ENCODE measurements around the gene OBP2B.
"Not testable (repeated sequence)": the region's sequence is repeated elsewhere in the genome, so short reads cannot be mapped to it uniquely, and the experiment has no call there.

The OBP2B gene

DNA sequence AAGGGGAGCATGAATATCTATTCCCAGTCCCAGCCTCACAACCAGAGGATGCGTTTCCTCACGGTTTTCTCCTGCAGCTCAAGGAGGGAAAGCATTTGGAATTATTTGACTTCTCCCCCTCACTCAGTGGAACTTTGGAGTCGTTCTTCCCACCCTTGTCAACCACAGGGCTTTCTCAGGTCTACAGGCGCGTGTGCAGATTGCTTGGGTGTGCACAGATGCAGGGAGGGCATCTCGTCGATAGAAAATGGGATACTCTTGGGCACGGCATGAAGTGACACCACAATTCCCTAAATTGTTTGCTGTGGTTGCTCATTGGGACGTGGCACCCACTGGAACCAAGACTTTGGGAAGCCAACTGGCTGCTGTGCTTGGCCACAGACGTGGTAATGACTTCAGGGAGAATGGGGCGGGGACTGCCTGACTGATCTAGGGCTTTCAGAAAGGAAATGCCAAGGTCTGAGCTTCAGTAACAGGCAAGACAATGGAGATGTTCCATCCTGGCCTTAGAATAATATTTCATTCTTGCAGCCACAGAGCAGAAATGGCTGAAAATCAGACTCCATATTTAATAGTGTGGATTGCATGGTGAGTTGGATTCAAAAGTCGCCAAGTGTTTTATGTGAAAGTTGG, 12.2 kb upstream of the OBP2B start:
- Histone ChIP-seq H3K4me1 (ENCODE audit: control extremely low read depth in 1 of 4, control insufficient read depth in 4 of 4, insufficient read depth in 4 of 4, low read length in 3 of 4) (peaks cover 0 to 9% (median 2%) of the 10 kb centered on the region in 4 experiments), H3K36me3 (ENCODE audit: control insufficient read depth in 4 of 4, insufficient read depth in 4 of 4, low read length in 3 of 4) (no peaks in the 10 kb centered on the region), H3K4me3 (ENCODE audit: control insufficient read depth in 1 of 7, extremely low read depth in 1 of 7, insufficient read depth in 4 of 7, low read depth in 2 of 7, low read length in 6 of 7) (no peak overlapping the region), H3K27me3 (replicated peaks in 2 of 5; ENCODE audit: control insufficient read depth in 4 of 5, insufficient read depth in 5 of 5, low read length in 4 of 5) (peaks cover 0 to 17% (median 0%) of the 10 kb centered on the region in 5 experiments), H3K9me3 (ENCODE audit: control extremely low read depth in 1 of 5, control insufficient read depth in 4 of 5, insufficient read depth in 2 of 5, low read depth in 1 of 5, low read length in 4 of 5) (peaks cover 0 to 1% (median 0%) of the 10 kb centered on the region in 5 experiments), H3K27ac (ENCODE audit: insufficient read depth in 1 of 2, low read depth in 1 of 2, low read length in 2 of 2, poor library complexity in 1 of 2, severe bottlenecking in 2 of 2) (no peak overlapping the region)
- DNase-seq = no peak
- WGBS (ENCODE audit: insufficient coverage) = 91% methylated on average over 6 of the region's 12 CpGs
- ChIA-PET CTCF (no interaction called here), POLR2A (no interaction called here)

GRCh38 chr9:133218049-133218975, 9.3 kb upstream of the OBP2B start:
- H3K9me3 ChIP-seq (ENCODE audit: control extremely low read depth in 1 of 5, control insufficient read depth in 4 of 5, insufficient read depth in 2 of 5, low read depth in 1 of 5, low read length in 4 of 5); H3K27ac ChIP-seq (ENCODE audit: insufficient read depth in 1 of 2, low read depth in 1 of 2, low read length in 2 of 2, poor library complexity in 1 of 2, severe bottlenecking in 2 of 2); DNase-seq; H3K4me3 ChIP-seq (ENCODE audit: control insufficient read depth in 1 of 7, extremely low read depth in 1 of 7, insufficient read depth in 4 of 7, low read depth in 2 of 7, low read length in 6 of 7); H3K4me1 ChIP-seq (ENCODE audit: control extremely low read depth in 1 of 4, control insufficient read depth in 4 of 4, insufficient read depth in 4 of 4, low read length in 3 of 4); POLR2A ChIA-PET; H3K36me3 ChIP-seq (ENCODE audit: control insufficient read depth in 4 of 4, insufficient read depth in 4 of 4, low read length in 3 of 4); CTCF ChIA-PET: not testable (repeated sequence)
- H3K27me3 ChIP-seq (replicated peaks in 2 of 5; ENCODE audit: control insufficient read depth in 4 of 5, insufficient read depth in 5 of 5, low read length in 4 of 5) = peaks cover 0 to 17% (median 0%) of the 10 kb centered on the region in 5 experiments
- WGBS (ENCODE audit: insufficient coverage) = 91% methylated on average over 16 of the region's 19 CpGs

DNA sequence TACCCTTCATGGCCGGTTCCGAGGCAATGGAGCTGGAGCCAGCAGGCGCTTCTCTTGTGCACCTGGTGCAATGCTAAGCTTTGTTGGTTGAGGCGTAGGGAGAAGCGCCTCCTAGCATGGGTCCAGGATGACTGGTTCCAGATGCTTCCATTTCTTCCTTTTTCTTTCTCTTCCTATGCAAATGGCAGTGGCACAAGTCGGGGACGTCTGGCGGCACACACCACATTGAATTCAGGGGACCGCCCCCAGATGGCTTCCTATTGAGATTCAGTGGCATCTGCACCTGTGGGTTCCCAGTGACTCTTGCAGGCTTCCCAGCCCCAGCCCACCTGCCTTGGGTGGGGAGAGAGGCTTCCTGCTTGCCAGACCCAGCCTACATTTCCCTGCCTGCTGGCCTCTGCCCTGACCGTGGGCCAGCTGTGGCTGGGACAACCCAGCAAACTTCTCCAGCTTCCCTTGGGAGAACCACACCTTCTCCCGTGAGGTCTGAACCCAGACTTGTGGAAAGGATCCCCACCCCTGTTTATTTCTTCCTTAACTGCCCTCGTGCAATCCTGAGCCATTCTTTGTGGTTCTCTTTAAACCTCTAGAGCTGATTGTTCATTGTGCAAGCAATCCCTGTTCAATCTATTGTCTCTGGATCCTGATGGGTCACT, 8.4 kb upstream of the OBP2B start:
- CTCF ChIA-PET; H3K4me3 ChIP-seq (ENCODE audit: control insufficient read depth in 1 of 7, extremely low read depth in 1 of 7, insufficient read depth in 4 of 7, low read depth in 2 of 7, low read length in 6 of 7); H3K9me3 ChIP-seq (ENCODE audit: control extremely low read depth in 1 of 5, control insufficient read depth in 4 of 5, insufficient read depth in 2 of 5, low read depth in 1 of 5, low read length in 4 of 5); DNase-seq; POLR2A ChIA-PET; H3K27ac ChIP-seq (ENCODE audit: insufficient read depth in 1 of 2, low read depth in 1 of 2, low read length in 2 of 2, poor library complexity in 1 of 2, severe bottlenecking in 2 of 2); H3K36me3 ChIP-seq (ENCODE audit: control insufficient read depth in 4 of 4, insufficient read depth in 4 of 4, low read length in 3 of 4); H3K4me1 ChIP-seq (ENCODE audit: control extremely low read depth in 1 of 4, control insufficient read depth in 4 of 4, insufficient read depth in 4 of 4, low read length in 3 of 4): not testable (repeated sequence)
- WGBS (ENCODE audit: insufficient coverage) = 57% methylated on average over 6 of the region's 12 CpGs
- H3K27me3 ChIP-seq (replicated peaks in 2 of 5; ENCODE audit: control insufficient read depth in 4 of 5, insufficient read depth in 5 of 5, low read length in 4 of 5) = peaks cover 0 to 17% (median 3%) of the 10 kb centered on the region in 5 experiments

DNA sequence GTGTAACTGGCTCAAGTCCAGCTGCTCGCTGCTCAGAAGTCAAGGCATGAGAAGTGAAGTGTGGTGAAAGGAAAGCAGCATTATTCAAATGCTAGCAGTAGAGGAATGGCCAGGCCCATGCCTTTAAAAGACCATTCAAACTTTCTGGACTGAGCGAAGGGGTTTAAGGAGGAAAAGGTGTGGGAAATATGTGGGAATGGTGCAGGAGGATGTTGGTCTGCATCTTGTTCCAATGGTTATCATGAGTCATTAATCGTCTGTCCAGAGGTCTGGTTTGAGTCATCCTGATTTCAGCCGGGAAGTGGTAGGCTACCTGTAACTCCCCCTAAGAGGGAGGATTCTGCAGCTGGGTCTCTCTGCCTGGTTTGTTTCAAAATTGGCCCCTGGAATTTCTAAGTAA, 5.2 kb upstream of the OBP2B start:
- H3K9me3 ChIP-seq (ENCODE audit: control extremely low read depth in 1 of 5, control insufficient read depth in 4 of 5, insufficient read depth in 2 of 5, low read depth in 1 of 5, low read length in 4 of 5); H3K4me1 ChIP-seq (ENCODE audit: control extremely low read depth in 1 of 4, control insufficient read depth in 4 of 4, insufficient read depth in 4 of 4, low read length in 3 of 4); DNase-seq; H3K4me3 ChIP-seq (ENCODE audit: control insufficient read depth in 1 of 7, extremely low read depth in 1 of 7, insufficient read depth in 4 of 7, low read depth in 2 of 7, low read length in 6 of 7); CTCF ChIA-PET; H3K27ac ChIP-seq (ENCODE audit: insufficient read depth in 1 of 2, low read depth in 1 of 2, low read length in 2 of 2, poor library complexity in 1 of 2, severe bottlenecking in 2 of 2); POLR2A ChIA-PET; H3K36me3 ChIP-seq (ENCODE audit: control insufficient read depth in 4 of 4, insufficient read depth in 4 of 4, low read length in 3 of 4): not testable (repeated sequence)
- 84% methylated on average over 4 of the region's 4 CpGs for WGBS (ENCODE audit: insufficient coverage)
- peaks cover 0 to 17% (median 3%) of the 10 kb centered on the region in 5 experiments for H3K27me3 ChIP-seq (replicated peaks in 2 of 5; ENCODE audit: control insufficient read depth in 4 of 5, insufficient read depth in 5 of 5, low read length in 4 of 5)

GRCh38 chr9:133210609-133211008, 1.6 kb upstream of the OBP2B start:
- H3K27ac ChIP-seq (ENCODE audit: insufficient read depth in 1 of 2, low read depth in 1 of 2, low read length in 2 of 2, poor library complexity in 1 of 2, severe bottlenecking in 2 of 2) = no peak overlapping the region
- 100% methylated on average over 5 of the region's 7 CpGs for WGBS (ENCODE audit: insufficient coverage)
- H3K4me3 ChIP-seq (ENCODE audit: control insufficient read depth in 1 of 7, extremely low read depth in 1 of 7, insufficient read depth in 4 of 7, low read depth in 2 of 7, low read length in 6 of 7) = no peak overlapping the region
- CTCF ChIA-PET = no interaction called here
- H3K27me3 ChIP-seq (replicated peaks in 2 of 5; ENCODE audit: control insufficient read depth in 4 of 5, insufficient read depth in 5 of 5, low read length in 4 of 5) = peaks cover 0 to 4% (median 2%) of the 10 kb centered on the region in 5 experiments
- H3K9me3 ChIP-seq (ENCODE audit: control extremely low read depth in 1 of 5, control insufficient read depth in 4 of 5, insufficient read depth in 2 of 5, low read depth in 1 of 5, low read length in 4 of 5) = peaks cover 0 to 8% (median 4%) of the 10 kb centered on the region in 5 experiments
- no peaks in the 10 kb centered on the region for H3K4me1 ChIP-seq (ENCODE audit: control extremely low read depth in 1 of 4, control insufficient read depth in 4 of 4, insufficient read depth in 4 of 4, low read length in 3 of 4)
- no peaks in the 10 kb centered on the region for H3K36me3 ChIP-seq (ENCODE audit: control insufficient read depth in 4 of 4, insufficient read depth in 4 of 4, low read length in 3 of 4)
- no peak for DNase-seq
- POLR2A ChIA-PET = no interaction called here

GRCh38 chr9:133210202-133210532, 1.1 kb upstream of the OBP2B start:
- ChIA-PET POLR2A (no interaction called here), CTCF (no interaction called here)
- Histone ChIP-seq H3K4me3 (ENCODE audit: control insufficient read depth in 1 of 7, extremely low read depth in 1 of 7, insufficient read depth in 4 of 7, low read depth in 2 of 7, low read length in 6 of 7) (no peak overlapping the region), H3K9me3 (ENCODE audit: control extremely low read depth in 1 of 5, control insufficient read depth in 4 of 5, insufficient read depth in 2 of 5, low read depth in 1 of 5, low read length in 4 of 5) (peaks cover 0 to 8% (median 4%) of the 10 kb centered on the region in 5 experiments), H3K27me3 (replicated peaks in 2 of 5; ENCODE audit: control insufficient read depth in 4 of 5, insufficient read depth in 5 of 5, low read length in 4 of 5) (peaks cover 0 to 4% (median 2%) of the 10 kb centered on the region in 5 experiments), H3K4me1 (ENCODE audit: control extremely low read depth in 1 of 4, control insufficient read depth in 4 of 4, insufficient read depth in 4 of 4, low read length in 3 of 4) (no peaks in the 10 kb centered on the region), H3K36me3 (ENCODE audit: control insufficient read depth in 4 of 4, insufficient read depth in 4 of 4, low read length in 3 of 4) (no peaks in the 10 kb centered on the region), H3K27ac (ENCODE audit: insufficient read depth in 1 of 2, low read depth in 1 of 2, low read length in 2 of 2, poor library complexity in 1 of 2, severe bottlenecking in 2 of 2) (no peak overlapping the region)
- 83% methylated on average over 7 of the region's 7 CpGs for WGBS (ENCODE audit: insufficient coverage)
- DNase-seq = no peak
